C4-2B (cell line): Measurements from ENCODE around the gene LGALS16.

Source experiments
- ZFX ChIP-seq: fragments of 450-650 bp; IDR thresholded peaks from 2 replicates; pipeline ENCODE4 v1.6.1; 2017
- TF ChIP-seq, protein P1 (sequence below): fragments of 450-650 bp; conservative IDR thresholded peaks from 2 replicates; pipeline ENCODE4 v1.5.1; 2017; ENCODE audit warnings: mild to moderate bottlenecking

DNA sequence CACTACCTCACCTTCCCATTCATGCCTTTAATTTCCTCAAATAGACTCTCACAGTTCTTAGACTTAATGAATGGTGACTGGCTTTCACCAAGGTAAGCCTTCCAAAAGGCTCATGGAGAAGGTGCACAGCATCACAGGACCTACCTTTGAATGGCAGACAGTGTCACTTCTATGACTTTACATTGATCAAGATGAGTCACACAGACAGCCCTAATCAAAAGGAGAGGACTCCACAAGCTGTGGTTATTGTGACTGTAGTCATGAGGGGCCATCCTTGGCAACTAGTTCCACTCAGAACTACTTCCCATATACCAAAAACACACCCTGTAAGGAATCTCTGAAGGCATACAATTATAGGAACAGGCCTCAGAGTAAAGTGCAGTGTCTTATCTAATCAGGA, 5.9 kb downstream of the LGALS16 start:
- TF ChIP-seq, protein P1, sequence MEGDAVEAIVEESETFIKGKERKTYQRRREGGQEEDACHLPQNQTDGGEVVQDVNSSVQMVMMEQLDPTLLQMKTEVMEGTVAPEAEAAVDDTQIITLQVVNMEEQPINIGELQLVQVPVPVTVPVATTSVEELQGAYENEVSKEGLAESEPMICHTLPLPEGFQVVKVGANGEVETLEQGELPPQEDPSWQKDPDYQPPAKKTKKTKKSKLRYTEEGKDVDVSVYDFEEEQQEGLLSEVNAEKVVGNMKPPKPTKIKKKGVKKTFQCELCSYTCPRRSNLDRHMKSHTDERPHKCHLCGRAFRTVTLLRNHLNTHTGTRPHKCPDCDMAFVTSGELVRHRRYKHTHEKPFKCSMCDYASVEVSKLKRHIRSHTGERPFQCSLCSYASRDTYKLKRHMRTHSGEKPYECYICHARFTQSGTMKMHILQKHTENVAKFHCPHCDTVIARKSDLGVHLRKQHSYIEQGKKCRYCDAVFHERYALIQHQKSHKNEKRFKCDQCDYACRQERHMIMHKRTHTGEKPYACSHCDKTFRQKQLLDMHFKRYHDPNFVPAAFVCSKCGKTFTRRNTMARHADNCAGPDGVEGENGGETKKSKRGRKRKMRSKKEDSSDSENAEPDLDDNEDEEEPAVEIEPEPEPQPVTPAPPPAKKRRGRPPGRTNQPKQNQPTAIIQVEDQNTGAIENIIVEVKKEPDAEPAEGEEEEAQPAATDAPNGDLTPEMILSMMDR = no peak
- no peak for TF ChIP-seq ZFX
